Erythroblast (primary cell): ENCODE results near the gene JARID2.

Source experiments
- GATA1 ChIP-seq: IDR thresholded peaks from 2 replicates; pipeline ENCODE4 v1.6.1; 2011; ENCODE audit warnings: low read depth, mild to moderate bottlenecking, control low read depth, low read length, moderate library complexity
- POLR2A ChIP-seq: IDR thresholded peaks from 2 replicates; pipeline ENCODE4 v1.6.1; 2011; ENCODE audit warnings: mild to moderate bottlenecking, low read length

- TF ChIP-seq POLR2A (no peak), GATA1 (no peak)
Observed at GRCh38 chr6:15530411-15530810, 284.5 kb downstream of the JARID2 start.
